Type B pancreatic cell (in vitro differentiated cells): ENCODE data around the gene PLGRKT. TPM values are rescaled to one million over a fixed set of nuclear protein-coding genes. Genes with fewer than 3 reads are reported as not detected.

Experiments
- DNase-seq: peaks from one replicate; pipeline ENCODE4 v3.0.0; 2021; ENCODE audit warnings: mixed read lengths; ENCODE audit not compliant: unreplicated experiment; ENCODE audit errors: extremely low spot score
- H3K27ac Mint-ChIP-seq: 2 replicates; pipeline ENCODE4 v1.8.0; 2021; ENCODE audit warnings: mild to moderate bottlenecking, mixed read lengths
- H3K27me3 Mint-ChIP-seq: 2 replicates; pipeline ENCODE4 v1.8.0; 2021; ENCODE audit warnings: mixed read lengths
- H3K36me3 Mint-ChIP-seq: 2 replicates; pipeline ENCODE4 v1.8.0; 2021; ENCODE audit warnings: mixed read lengths
- H3K4me1 Mint-ChIP-seq: one replicate; pipeline ENCODE4 v1.8.0; 2021; ENCODE audit warnings: mixed read lengths; ENCODE audit not compliant: unreplicated experiment
- H3K4me3 Mint-ChIP-seq: 2 replicates; pipeline ENCODE4 v1.8.0; 2021; ENCODE audit warnings: mild to moderate bottlenecking, mixed read lengths
- H3K9me3 Mint-ChIP-seq: 2 replicates; pipeline ENCODE4 v1.8.0; 2021; ENCODE audit warnings: mixed read lengths
- CTCF ChIP-seq: fragments of 200-600 bp; sonication (generic); conservative IDR thresholded peaks from 2 replicates; pipeline ENCODE4 v1.5.0; 2021; ENCODE audit warnings: antibody characterized with exemption, mild to moderate bottlenecking
- total RNA-seq: library from RNA; stranded (reverse); gene quantifications from 2 replicates; pipeline ENCODE4 v1.2.1, GENCODE V29; 2021; ENCODE audit warnings: low replicate concordance

The PLGRKT gene
- total RNA-seq, 1 donor from 2014 or later, result 25.6 TPM

- DNase-seq, result no peak
- no peak overlapping the region for H3K4me3 Mint-ChIP-seq
Measured at GRCh38 chr9:5430912-5431311, 6.8 kb downstream of the PLGRKT start.

GRCh38 chr9:5429873-5430564, 7.7 kb downstream of the PLGRKT start:
- DNase-seq, result no peak
- peaks cover 31% of the 10 kb centered on the region for H3K36me3 Mint-ChIP-seq
- no peak for TF ChIP-seq CTCF
- H3K27ac Mint-ChIP-seq, result no peak overlapping the region
- H3K27me3 Mint-ChIP-seq, result no peaks in the 10 kb centered on the region
- peaks cover under 1% of the 10 kb centered on the region for H3K9me3 Mint-ChIP-seq
- H3K4me1 Mint-ChIP-seq, result no peaks in the 10 kb centered on the region
- no peak overlapping the region for H3K4me3 Mint-ChIP-seq

More at GRCh38 chr9:5430912-5431311, 6.8 kb downstream of the PLGRKT start:
- H3K9me3 Mint-ChIP-seq, result peaks cover 5% of the 10 kb centered on the region
- no peaks in the 10 kb centered on the region for H3K27me3 Mint-ChIP-seq
- TF ChIP-seq CTCF, result peak; percentile 45
- H3K27ac Mint-ChIP-seq, result no peak overlapping the region
- H3K4me1 Mint-ChIP-seq, result no peaks in the 10 kb centered on the region
- H3K36me3 Mint-ChIP-seq, result peaks cover 35% of the 10 kb centered on the region

- DNase-seq, result no peak
- Mint-ChIP-seq H3K4me3 (no peak overlapping the region), H3K36me3 (peaks cover 32% of the 10 kb centered on the region), H3K27me3 (no peaks in the 10 kb centered on the region), H3K4me1 (no peaks in the 10 kb centered on the region), H3K27ac (no peak overlapping the region), H3K9me3 (no peaks in the 10 kb centered on the region)
- no peak for TF ChIP-seq CTCF
Measured at GRCh38 chr9:5428794-5429528, 8.8 kb downstream of the PLGRKT start.

GRCh38 chr9:5428172-5428571, 9.6 kb downstream of the PLGRKT start:
- no peaks in the 10 kb centered on the region for H3K4me1 Mint-ChIP-seq
- DNase-seq, result no peak
- no peak overlapping the region for H3K27ac Mint-ChIP-seq
- H3K9me3 Mint-ChIP-seq, result no peaks in the 10 kb centered on the region
- H3K36me3 Mint-ChIP-seq, result peaks cover 32% of the 10 kb centered on the region
- H3K4me3 Mint-ChIP-seq, result no peak overlapping the region
- no peaks in the 10 kb centered on the region for H3K27me3 Mint-ChIP-seq
- no peak for TF ChIP-seq CTCF

GRCh38 chr9:5427005-5427404, 10.7 kb downstream of the PLGRKT start:
- Mint-ChIP-seq H3K27me3 (no peaks in the 10 kb centered on the region), H3K4me3 (no peak overlapping the region), H3K9me3 (no peaks in the 10 kb centered on the region), H3K4me1 (no peaks in the 10 kb centered on the region), H3K27ac (no peak overlapping the region), H3K36me3 (peaks cover 26% of the 10 kb centered on the region)
- TF ChIP-seq CTCF, result no peak
- no peak for DNase-seq
